SK-N-SH (cell line): Measurements from ENCODE around the gene ATP2C1.

Source experiments
- CTCF ChIP-seq: fragments of 200-600 bp; sonication (generic); IDR thresholded peaks from 2 replicates; pipeline ENCODE4 v1.6.1; 2017; ENCODE audit warnings: antibody characterized with exemption, mild to moderate bottlenecking, moderate library complexity
- TAF1 ChIP-seq: IDR thresholded peaks from 2 replicates; pipeline ENCODE4 v1.6.1; 2012; ENCODE audit warnings: low read depth, mild to moderate bottlenecking, low read length, moderate library complexity, borderline replicate concordance

GRCh38 chr3:130854208-130854864 is 39.5 kb upstream of the ATP2C1 start:
- TF ChIP-seq TAF1 (no peak), CTCF (no peak)
